Adipocyte (in vitro differentiated cells): ENCODE measurements around the gene TEPSIN.

Experiments used
- DNase-seq: peaks from one replicate; pipeline ENCODE4 v3.0.0-alpha.2; 2015; ENCODE audit warnings: low read depth
- H3K27me3 ChIP-seq: replicated peaks from 2 replicates; pipeline ENCODE4 v1.7.0; 2013; ENCODE audit warnings: mild to moderate bottlenecking, low read length, moderate library complexity; ENCODE audit not compliant: control insufficient read depth, insufficient read depth
- H3K36me3 ChIP-seq: 2 replicates; pipeline ENCODE4 v1.7.0; 2013; ENCODE audit warnings: low read length, mild to moderate bottlenecking, moderate library complexity; ENCODE audit not compliant: control insufficient read depth, insufficient read depth, severe bottlenecking
- H3K4me1 ChIP-seq: 2 replicates; pipeline ENCODE4 v1.7.0; 2013; ENCODE audit warnings: mild to moderate bottlenecking, low read length, moderate library complexity; ENCODE audit not compliant: control insufficient read depth, insufficient read depth
- H3K4me3 ChIP-seq: 2 replicates; pipeline ENCODE4 v1.7.0; 2013; ENCODE audit warnings: mild to moderate bottlenecking, low read length, moderate library complexity
- H3K9ac ChIP-seq: 2 replicates; pipeline ENCODE4 v1.7.0; 2013; ENCODE audit warnings: mild to moderate bottlenecking, low read length, moderate library complexity
- H3K9me3 ChIP-seq: 2 replicates; pipeline ENCODE4 v1.7.0; 2013; ENCODE audit warnings: mild to moderate bottlenecking, low read length, moderate library complexity; ENCODE audit not compliant: control insufficient read depth

The TEPSIN gene

DNA sequence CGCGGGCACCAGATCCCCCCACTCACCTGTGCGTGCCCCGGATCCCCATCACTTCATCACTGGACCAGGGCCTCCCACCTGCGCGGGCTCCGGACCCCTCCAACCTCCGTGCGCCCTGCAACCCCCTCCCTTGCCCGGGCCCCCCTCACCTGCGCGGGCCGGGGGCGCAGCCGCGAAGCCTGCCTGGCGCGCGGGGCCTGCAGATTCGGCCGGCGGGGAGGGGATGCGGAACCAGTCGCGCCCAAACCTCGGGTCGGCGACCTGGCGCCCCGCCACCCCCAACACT is 16.3 kb downstream of the TEPSIN start:
- Histone ChIP-seq H3K4me1 (peaks cover 13% of the 10 kb centered on the region), H3K9ac (peak overlapping the region; percentile 79), H3K4me3 (peak overlapping the region; percentile 82), H3K27me3 (no peaks in the 10 kb centered on the region), H3K9me3 (peaks cover 3% of the 10 kb centered on the region), H3K36me3 (no peaks in the 10 kb centered on the region)
- DNase-seq = no peak

DNA sequence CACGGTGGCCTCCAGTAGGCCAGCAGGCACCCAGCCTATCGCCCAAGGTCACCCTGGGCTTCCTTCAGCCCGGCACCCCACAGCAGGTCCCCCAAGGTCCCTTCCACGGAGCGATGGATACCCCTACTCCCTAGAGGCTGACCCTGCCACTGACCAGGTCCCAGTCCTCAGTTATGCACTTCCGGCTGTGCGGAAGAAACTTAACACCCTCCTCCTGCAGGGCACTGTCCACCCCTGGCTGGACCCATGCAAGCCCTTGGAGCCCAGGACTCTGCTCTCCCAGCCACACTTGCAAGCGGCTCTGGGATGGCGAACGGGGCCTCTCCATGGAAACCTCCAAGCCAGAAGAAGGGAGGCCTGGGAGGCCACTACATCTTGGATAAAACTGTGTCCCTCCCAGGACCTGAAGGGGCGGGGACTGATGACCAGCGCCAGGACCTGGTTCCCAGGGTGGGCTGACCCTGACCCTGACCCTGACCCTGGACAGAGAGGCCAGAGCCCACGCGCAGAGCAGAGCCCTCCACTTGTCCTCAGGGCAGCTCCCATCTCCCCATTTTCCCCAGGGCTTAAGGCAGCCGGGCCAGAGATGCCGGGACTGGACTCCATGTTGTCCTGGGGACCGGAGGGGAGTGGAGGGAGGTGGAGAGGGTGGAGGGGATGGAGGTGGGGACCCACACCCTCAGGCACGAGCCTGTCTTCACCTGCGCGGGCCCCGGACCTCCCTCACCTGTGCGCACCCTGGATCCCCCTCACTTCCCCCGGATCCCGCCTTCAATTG is 16.8 kb downstream of the TEPSIN start:
- peak; percentile 17 for DNase-seq
- H3K36me3 ChIP-seq = no peaks in the 10 kb centered on the region
- peak overlapping the region; percentile 79 for H3K9ac ChIP-seq
- H3K27me3 ChIP-seq = no peaks in the 10 kb centered on the region
- H3K9me3 ChIP-seq = peaks cover 1% of the 10 kb centered on the region
- peaks cover 13% of the 10 kb centered on the region for H3K4me1 ChIP-seq
- H3K4me3 ChIP-seq = peak overlapping the region; percentile 82

DNA sequence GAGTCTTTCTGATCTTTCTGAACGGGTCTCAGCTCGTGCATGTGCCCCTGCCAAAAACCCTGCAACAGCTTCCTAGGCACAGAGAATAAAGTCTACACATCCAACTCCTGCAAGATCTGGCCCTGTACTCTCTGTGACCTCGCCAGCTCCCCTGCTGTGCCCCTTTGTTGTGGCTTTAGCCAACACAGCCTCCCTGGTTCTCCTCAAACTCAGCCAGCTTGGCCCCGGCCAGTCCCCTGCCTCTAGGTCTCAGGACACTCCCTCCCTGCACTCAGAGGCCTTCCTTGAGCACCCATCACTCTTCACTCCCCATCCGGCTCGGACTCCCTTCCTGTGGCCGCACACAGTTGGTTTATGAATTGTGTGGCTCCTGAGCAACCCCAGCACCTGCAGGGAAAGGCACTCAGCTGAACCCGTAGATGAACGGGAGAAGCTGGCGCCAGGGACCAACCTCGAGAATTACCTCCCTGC is 17.4 kb downstream of the TEPSIN start:
- Histone ChIP-seq H3K4me1 (peaks cover 13% of the 10 kb centered on the region), H3K9ac (no peak overlapping the region), H3K36me3 (no peaks in the 10 kb centered on the region), H3K4me3 (peak overlapping the region; percentile 82), H3K27me3 (no peaks in the 10 kb centered on the region), H3K9me3 (no peaks in the 10 kb centered on the region)
- no peak for DNase-seq

DNA sequence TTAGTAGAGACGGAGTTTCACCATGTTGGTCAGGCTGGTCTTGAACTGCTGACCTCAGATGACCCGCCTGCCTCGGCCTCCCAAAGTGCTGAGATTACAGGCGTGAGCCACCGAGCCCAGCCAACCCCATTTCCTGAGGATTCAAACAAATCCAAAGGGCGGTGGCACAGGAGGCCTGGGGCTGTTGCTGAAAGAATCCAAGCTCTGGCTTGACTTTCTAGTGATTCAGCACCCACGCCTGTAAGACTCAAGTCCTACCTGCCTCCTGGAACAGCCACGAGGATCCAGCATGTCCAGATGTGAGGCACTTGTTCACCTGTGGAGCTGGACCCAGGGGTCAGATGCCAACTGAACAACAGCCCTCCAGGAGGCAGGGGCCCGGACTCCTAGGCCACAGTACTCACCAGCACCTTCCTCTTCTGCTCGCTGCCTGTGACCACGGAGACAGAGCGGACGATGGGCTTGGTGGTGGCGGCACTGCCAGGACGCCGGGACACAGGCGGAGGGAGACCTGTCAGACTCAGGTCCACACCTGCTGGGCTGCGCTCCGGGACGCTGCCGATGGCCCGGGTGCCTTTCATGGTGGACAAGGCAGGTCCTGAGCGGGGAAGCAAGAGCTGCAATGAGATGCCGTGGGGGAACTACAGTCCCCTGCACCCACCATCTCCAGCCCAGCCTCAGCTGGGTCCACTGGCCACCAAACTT is 19.2 kb downstream of the TEPSIN start:
- H3K27me3 ChIP-seq = no peaks in the 10 kb centered on the region
- H3K9me3 ChIP-seq = no peaks in the 10 kb centered on the region
- H3K4me3 ChIP-seq = no peak overlapping the region
- peaks cover 13% of the 10 kb centered on the region for H3K4me1 ChIP-seq
- no peak overlapping the region for H3K9ac ChIP-seq
- DNase-seq = no peak
- no peaks in the 10 kb centered on the region for H3K36me3 ChIP-seq

DNA sequence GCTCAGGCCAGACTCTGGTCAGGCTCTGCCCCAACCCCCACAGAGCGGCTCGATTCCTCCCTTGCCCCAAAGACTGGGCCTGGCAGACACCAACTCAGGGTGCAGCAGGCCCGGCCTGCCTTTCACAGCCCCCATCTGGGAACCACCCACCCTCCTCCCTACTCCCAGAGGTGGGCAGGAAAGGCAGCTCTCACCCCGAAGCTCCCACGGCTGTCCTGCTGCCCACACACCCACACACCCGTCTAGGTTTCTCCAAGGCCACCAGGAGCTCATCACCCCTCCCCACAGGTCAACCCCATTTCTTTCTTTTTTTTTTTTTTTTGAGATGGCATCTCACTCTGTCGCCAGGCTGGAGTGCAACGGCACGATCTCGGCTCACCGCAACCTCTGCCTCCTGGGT is 19.9 kb downstream of the TEPSIN start:
- Histone ChIP-seq H3K27me3 (no peaks in the 10 kb centered on the region), H3K4me3 (no peak overlapping the region), H3K4me1 (peaks cover 13% of the 10 kb centered on the region), H3K36me3 (no peaks in the 10 kb centered on the region), H3K9ac (no peak overlapping the region), H3K9me3 (no peaks in the 10 kb centered on the region)
- DNase-seq = no peak

DNA sequence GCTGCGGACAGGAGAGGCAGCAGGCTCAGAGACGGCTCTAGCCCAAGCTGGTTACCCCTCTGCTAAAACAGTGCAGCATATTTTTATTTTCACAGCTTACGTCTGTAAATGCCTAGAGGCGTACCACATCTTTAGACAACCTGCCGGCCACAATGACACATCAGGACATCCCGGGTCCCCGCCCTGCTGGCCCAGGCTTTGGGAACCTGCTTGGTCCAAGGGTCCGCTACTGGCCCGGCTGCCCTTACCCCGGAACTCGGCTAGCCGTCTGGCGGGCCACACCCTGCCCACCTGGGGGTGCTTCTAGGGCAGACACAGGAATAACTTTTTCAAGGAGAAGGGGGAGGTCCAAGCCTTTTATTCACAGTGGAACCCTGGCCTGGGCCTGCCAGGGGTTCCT is 20.4 kb downstream of the TEPSIN start:
- Histone ChIP-seq H3K9ac (no peak overlapping the region), H3K4me1 (peaks cover 9% of the 10 kb centered on the region), H3K4me3 (no peak overlapping the region), H3K9me3 (no peaks in the 10 kb centered on the region), H3K27me3 (no peaks in the 10 kb centered on the region), H3K36me3 (no peaks in the 10 kb centered on the region)
- no peak for DNase-seq

DNA sequence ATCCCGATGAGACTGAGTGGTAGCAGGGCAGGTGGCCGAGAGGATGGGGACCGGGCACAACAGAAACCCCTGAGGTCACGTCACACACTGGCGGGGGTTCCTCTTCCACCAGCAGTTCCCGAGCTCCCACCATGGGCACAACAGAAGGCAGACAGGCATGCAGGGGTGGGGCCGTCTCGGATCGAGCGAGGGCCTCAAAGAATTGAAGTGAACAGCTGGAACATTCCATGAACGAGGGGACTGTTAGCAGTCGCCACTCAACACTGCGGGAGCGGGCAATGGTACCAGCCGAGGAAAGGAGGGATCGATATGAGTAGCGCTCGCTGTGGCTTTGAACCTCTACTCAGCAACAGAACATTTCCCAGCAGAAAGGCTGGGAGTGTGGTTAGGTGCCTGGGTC is 21.4 kb downstream of the TEPSIN start:
- H3K4me1 ChIP-seq = peaks cover 6% of the 10 kb centered on the region
- DNase-seq = no peak
- H3K36me3 ChIP-seq = no peaks in the 10 kb centered on the region
- no peaks in the 10 kb centered on the region for H3K9me3 ChIP-seq
- no peaks in the 10 kb centered on the region for H3K27me3 ChIP-seq
- no peak overlapping the region for H3K9ac ChIP-seq
- no peak overlapping the region for H3K4me3 ChIP-seq

DNA sequence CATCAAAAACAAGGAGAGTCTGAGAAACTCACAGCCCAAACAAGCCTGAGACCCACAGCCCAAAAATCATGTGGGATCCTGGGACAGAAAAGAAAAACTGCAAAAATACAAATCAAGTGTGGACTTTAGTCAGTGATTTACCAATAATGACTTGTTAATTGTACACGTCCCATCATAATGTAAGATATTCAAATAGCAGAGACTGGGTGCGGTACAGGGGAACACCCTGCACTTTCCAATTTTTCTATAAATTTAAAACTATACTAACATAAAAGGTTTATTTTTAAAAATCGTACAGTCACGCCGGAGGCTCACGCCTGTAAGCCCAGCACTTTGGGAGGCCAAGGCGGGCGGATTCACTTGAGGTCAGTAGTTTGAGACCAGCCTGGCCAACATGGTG is 24.9 kb downstream of the TEPSIN start:
- Histone ChIP-seq H3K9ac (no peak overlapping the region), H3K36me3 (no peaks in the 10 kb centered on the region), H3K4me3 (no peak overlapping the region), H3K9me3 (no peaks in the 10 kb centered on the region), H3K4me1 (peaks cover 2% of the 10 kb centered on the region), H3K27me3 (no peaks in the 10 kb centered on the region)
- DNase-seq = no peak

DNA sequence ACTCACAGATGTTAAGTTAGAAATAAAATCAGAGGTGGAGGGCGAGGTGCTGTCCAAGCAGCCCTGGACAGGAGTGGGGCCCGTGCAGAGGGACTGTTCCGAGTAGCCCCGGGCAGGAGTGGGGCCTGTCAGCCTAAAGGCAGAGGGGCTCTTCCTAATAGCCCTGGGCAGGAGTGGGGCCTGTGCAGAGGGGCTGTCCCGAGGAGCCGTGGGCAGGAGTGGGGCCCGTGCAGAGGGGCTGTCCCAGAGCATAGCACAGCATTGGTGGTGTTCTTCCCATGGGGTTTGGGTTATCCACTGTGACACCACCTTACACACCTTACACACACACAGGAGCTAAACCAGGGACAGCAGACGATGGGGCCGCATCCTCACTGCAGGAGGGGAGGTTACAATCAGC is 26.5 kb downstream of the TEPSIN start:
- H3K4me3 ChIP-seq = no peak overlapping the region
- no peak for DNase-seq
- H3K4me1 ChIP-seq = peaks cover 2% of the 10 kb centered on the region
- no peak overlapping the region for H3K9ac ChIP-seq
- no peaks in the 10 kb centered on the region for H3K27me3 ChIP-seq
- H3K9me3 ChIP-seq = no peaks in the 10 kb centered on the region
- no peaks in the 10 kb centered on the region for H3K36me3 ChIP-seq

DNA sequence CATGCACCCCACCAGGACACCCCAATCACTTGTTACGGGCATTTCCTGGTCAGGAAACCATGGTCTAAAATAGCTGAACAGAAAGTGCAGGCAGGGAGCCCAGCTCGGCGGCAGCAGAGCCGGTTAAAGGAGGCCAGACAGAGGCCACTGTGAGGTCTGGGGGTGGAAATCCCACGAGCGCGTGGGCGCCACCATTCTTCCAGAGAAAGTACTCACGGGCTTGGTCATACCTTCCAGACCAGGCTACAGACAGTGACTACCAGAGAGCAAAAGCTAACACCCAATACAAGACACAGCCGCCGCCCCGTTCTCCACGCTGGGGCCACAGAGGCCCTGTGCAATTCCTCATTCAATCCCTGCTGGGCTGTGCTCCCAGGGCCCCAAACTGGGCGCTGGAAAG is 28.0 kb downstream of the TEPSIN start:
- Histone ChIP-seq H3K4me3 (no peak overlapping the region), H3K27me3 (no peaks in the 10 kb centered on the region), H3K9me3 (no peaks in the 10 kb centered on the region), H3K4me1 (peaks cover 2% of the 10 kb centered on the region), H3K9ac (no peak overlapping the region), H3K36me3 (no peaks in the 10 kb centered on the region)
- DNase-seq = no peak

DNA sequence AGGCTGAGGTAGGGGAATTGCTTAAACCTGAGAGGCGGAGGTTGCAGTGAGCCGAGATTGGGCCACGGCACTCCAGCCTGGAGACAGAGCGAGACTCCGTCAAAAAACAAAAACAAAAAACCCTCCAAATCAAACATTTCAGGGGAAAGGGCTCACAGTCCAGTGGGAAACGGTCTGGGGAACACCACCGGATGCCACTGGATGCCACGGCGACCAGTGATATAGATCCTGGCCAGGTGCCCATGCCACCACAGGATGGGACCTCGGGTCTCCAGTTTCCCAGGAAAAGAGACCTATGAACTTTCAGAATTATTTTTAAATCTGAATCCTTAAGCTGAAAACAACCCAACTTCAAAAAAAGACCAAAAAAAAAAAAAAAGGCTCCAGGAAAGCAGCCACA is 28.4 kb downstream of the TEPSIN start:
- Histone ChIP-seq H3K9me3 (no peaks in the 10 kb centered on the region), H3K4me3 (no peak overlapping the region), H3K36me3 (no peaks in the 10 kb centered on the region), H3K4me1 (peaks cover 2% of the 10 kb centered on the region), H3K27me3 (no peaks in the 10 kb centered on the region), H3K9ac (no peak overlapping the region)
- DNase-seq = no peak
